Ureter (tissue), 1 donor: ENCODE data around the gene CTXN2. TPM values are rescaled to one million over a fixed set of nuclear protein-coding genes. Genes with fewer than 3 reads are reported as not detected.

Experiments used
- DNase-seq: peaks from one replicate; pipeline ENCODE4 v3.0.0-alpha.2; 2020; ENCODE audit warnings: low spot score
- total RNA-seq: library from RNA; stranded (reverse); gene quantifications from one replicate; pipeline ENCODE4 v1.2.4, GENCODE V29; 2023
- donor health status: DM: yes; HTN: yes; CAD: no.

CTXN2 gene
- total RNA-seq, 1 donor from 2014 or later = not detected

GRCh38 chr15:48222627-48223026 lies 31.2 kb downstream of the CTXN2 start:
- no peak for DNase-seq

GRCh38 chr15:48225771-48226170 lies 34.3 kb downstream of the CTXN2 start:
- no peak for DNase-seq

- no peak for DNase-seq
Observed at GRCh38 chr15:48230498-48230897, 39.0 kb downstream of the CTXN2 start.

GRCh38 chr15:48233246-48233645 lies 41.8 kb downstream of the CTXN2 start:
- no peak for DNase-seq

- DNase-seq = no peak
Observed at GRCh38 chr15:48239334-48239733, 47.9 kb downstream of the CTXN2 start.

- no peak for DNase-seq
Observed at GRCh38 chr15:48242015-48242414, 50.5 kb downstream of the CTXN2 start.

- no peak for DNase-seq
Observed at GRCh38 chr15:48242535-48242934, 51.1 kb downstream of the CTXN2 start.

- DNase-seq = no peak
Observed at GRCh38 chr15:48244921-48245320, 53.5 kb downstream of the CTXN2 start.

GRCh38 chr15:48248414-48248813 lies 56.9 kb downstream of the CTXN2 start:
- no peak for DNase-seq

GRCh38 chr15:48250640-48251076 lies 59.2 kb downstream of the CTXN2 start:
- DNase-seq = no peak

- DNase-seq = no peak
Observed at GRCh38 chr15:48253172-48253571, 61.7 kb downstream of the CTXN2 start.

Other genes starting within 250 kb of the CTXN2 start
- gene SLC24A5, start 70.7 kb upstream of the CTXN2 start, total RNA-seq = not detected
- gene MYEF2, start 13.4 kb upstream of the CTXN2 start, total RNA-seq = 20.1 TPM
- gene SLC12A1, start 14.6 kb downstream of the CTXN2 start, total RNA-seq = not detected
- gene DUT, start 139.8 kb downstream of the CTXN2 start, total RNA-seq = 84.7 TPM